GM23338 (cell line): ENCODE data around the gene TMA7B. TPM values are rescaled to one million over a fixed set of nuclear protein-coding genes. Genes with fewer than 3 reads are reported as not detected.

ENCODE experiments used
- ATAC-seq: fragments of 200-7000 bp; cut with Tn5 transposase; 3 replicates; pipeline ENCODE4 v1.9.1; 2020
- DNase-seq: peaks from one replicate; pipeline ENCODE4 v3.0.0-alpha.2; 2015; ENCODE audit warnings: low spot score
- H2AFZ ChIP-seq: fragments of 200-600 bp; sonication (generic); 2 replicates; pipeline ENCODE4 v1.8.0; 2016; ENCODE audit warnings: antibody characterized with exemption, mild to moderate bottlenecking, moderate library complexity
- H3F3A ChIP-seq: fragments of 200-600 bp; sonication (generic); replicated peaks from 2 replicates; pipeline ENCODE4 v1.8.0; 2017; ENCODE audit warnings: antibody characterized with exemption, mixed run types, low read depth
- H3K27ac ChIP-seq: fragments of 200-600 bp; sonication (generic); 2 replicates; pipeline ENCODE4 v1.6.1; 2016; ENCODE audit warnings: low read depth
- H3K27me3 ChIP-seq: fragments of 200-600 bp; sonication (generic); 2 replicates; pipeline ENCODE4 v1.8.0; 2016; ENCODE audit warnings: mild to moderate bottlenecking, mixed run types, moderate library complexity; ENCODE audit not compliant: insufficient read depth
- H3K36me3 ChIP-seq: fragments of 200-600 bp; sonication (generic); 2 replicates; pipeline ENCODE4 v1.8.0; 2016; ENCODE audit warnings: mild to moderate bottlenecking; ENCODE audit not compliant: insufficient read depth
- H3K4me1 ChIP-seq: fragments of 200-600 bp; sonication (generic); 2 replicates; pipeline ENCODE4 v1.8.0; 2016; ENCODE audit warnings: mild to moderate bottlenecking, moderate library complexity; ENCODE audit not compliant: insufficient read depth
- H3K4me2 ChIP-seq: fragments of 200-600 bp; sonication (generic); 2 replicates; pipeline ENCODE4 v1.7.1; 2017; ENCODE audit warnings: mixed run types
- H3K4me3 ChIP-seq: fragments of 200-600 bp; sonication (generic); 2 replicates; pipeline ENCODE4 v1.6.1; 2016; ENCODE audit warnings: mixed run types
- H3K79me2 ChIP-seq: fragments of 200-600 bp; sonication (generic); replicated peaks from 2 replicates; pipeline ENCODE4 v1.8.0; 2017; ENCODE audit warnings: mild to moderate bottlenecking; ENCODE audit not compliant: insufficient read depth
- H3K9me2 ChIP-seq: fragments of 200-600 bp; sonication (generic); 2 replicates; pipeline ENCODE4 v1.8.0; 2017; ENCODE audit not compliant: insufficient read depth
- H4K20me1 ChIP-seq: fragments of 200-600 bp; sonication (generic); replicated peaks from 2 replicates; pipeline ENCODE4 v1.8.0; 2017; ENCODE audit warnings: mild to moderate bottlenecking; ENCODE audit not compliant: insufficient read depth
- H3K27ac Mint-ChIP-seq: 2 replicates; pipeline ENCODE4 v1.8.0; 2020; ENCODE audit warnings: inconsistent platforms, mild to moderate bottlenecking, moderate library complexity, mixed read lengths
- H3K27me3 Mint-ChIP-seq: 3 replicates; pipeline ENCODE4 v1.8.0; 2022; ENCODE audit warnings: low read depth, mild to moderate bottlenecking, moderate library complexity, mixed read lengths, inconsistent platforms; ENCODE audit not compliant: insufficient read depth, poor library complexity
- H3K36me3 Mint-ChIP-seq: 3 replicates; pipeline ENCODE4 v1.8.0; 2021; ENCODE audit warnings: low read depth, mild to moderate bottlenecking, inconsistent platforms, moderate library complexity, mixed read lengths
- H3K4me1 Mint-ChIP-seq: 3 replicates; pipeline ENCODE4 v1.8.0; 2020; ENCODE audit warnings: mild to moderate bottlenecking, inconsistent platforms, mixed read lengths
- H3K4me3 Mint-ChIP-seq: 3 replicates; pipeline ENCODE4 v1.8.0; 2021; ENCODE audit warnings: moderate library complexity, mild to moderate bottlenecking, inconsistent platforms, mixed read lengths
- H3K9me3 Mint-ChIP-seq: 3 replicates; pipeline ENCODE4 v1.8.0; 2020; ENCODE audit warnings: moderate library complexity, mild to moderate bottlenecking, inconsistent platforms, mixed read lengths
- CREB1 ChIP-seq: fragments of 250-450 bp; sonication (Bioruptor Pico); IDR thresholded peaks from 2 replicates; pipeline ENCODE4 v1.5.0; 2020; ENCODE audit warnings: low read depth, mild to moderate bottlenecking, moderate library complexity
- EZH2 ChIP-seq: fragments of 200-600 bp; sonication (generic); IDR thresholded peaks from one replicate; pipeline ENCODE4 v1.8.0; 2017; ENCODE audit warnings: antibody characterized with exemption, mild to moderate bottlenecking, low read depth; ENCODE audit not compliant: unreplicated experiment
- EZH2phosphoT487 ChIP-seq: fragments of 200-600 bp; sonication (generic); IDR thresholded peaks from one replicate; pipeline ENCODE4 v1.8.1; 2018; ENCODE audit warnings: antibody characterized with exemption; ENCODE audit not compliant: unreplicated experiment
- JUNB ChIP-seq: IDR thresholded peaks from one replicate; pipeline ENCODE4 v1.6.1; 2016; ENCODE audit warnings: antibody characterized with exemption; ENCODE audit not compliant: unreplicated experiment
- NANOG ChIP-seq: IDR thresholded peaks from 2 replicates; pipeline ENCODE4 v1.6.1; 2016; ENCODE audit warnings: antibody characterized with exemption, borderline replicate concordance
- POLR2AphosphoS5 ChIP-seq: IDR thresholded peaks from 2 replicates; pipeline ENCODE4 v1.6.1; 2016; ENCODE audit warnings: antibody characterized with exemption, low read depth
- STAT1 ChIP-seq: IDR thresholded peaks from one replicate; pipeline ENCODE4 v1.6.1; 2016; ENCODE audit warnings: antibody characterized with exemption; ENCODE audit not compliant: unreplicated experiment
- ZNF114 ChIP-seq: fragments of 250-450 bp; sonication (Bioruptor Pico); IDR thresholded peaks from 2 replicates; pipeline ENCODE4 v1.5.0; 2020; ENCODE audit warnings: mild to moderate bottlenecking, moderate library complexity
- ZNF331 ChIP-seq: fragments of 250-450 bp; sonication (Bioruptor Pico); IDR thresholded peaks from 2 replicates; pipeline ENCODE4 v1.5.0; 2020; ENCODE audit warnings: low read depth, mild to moderate bottlenecking, moderate library complexity
- polyA plus RNA-seq: library from polyadenylated mRNA; unstranded; fragments of >200 nt; fragmentation: Nextera tagmentation; extraction: Ambion mirVana; gene quantifications from 2 replicates; pipeline ENCODE4 v1.2.1, GENCODE V29; 2016
- total RNA-seq: library from RNA; depleted of rRNA; stranded (reverse); fragments of >200 nt; shearing (Covaris generic); gene quantifications from 2 replicates; pipeline ENCODE4 v1.2.3, GENCODE V29; 2014
- TF ChIP-seq, protein P1 (sequence below): fragments of 250-450 bp; sonication (Bioruptor Pico); IDR thresholded peaks from 2 replicates; pipeline ENCODE4 v1.5.0; 2020; ENCODE audit warnings: mild to moderate bottlenecking, moderate library complexity
- TF ChIP-seq, protein P2 (sequence below), 2 experiments: fragments of 200-600 bp in 1 of 2; sonication (generic) in 1 of 2; conservative IDR thresholded peaks; 2 replicates each; pipeline versions ENCODE4 v1.5.1 to v1.6.1; 2016 to 2017; ENCODE audit warnings: antibody characterized with exemption in 2 of 2, low read depth in 2 of 2, mild to moderate bottlenecking in 2 of 2, moderate library complexity in 1 of 2
- TF ChIP-seq, protein P3 (sequence below): IDR thresholded peaks from one replicate; pipeline ENCODE4 v1.6.1; 2018; ENCODE audit warnings: antibody characterized with exemption; ENCODE audit not compliant: unreplicated experiment
- TF ChIP-seq, protein P4 (sequence below): IDR thresholded peaks from 2 replicates; pipeline ENCODE4 v1.6.1; 2016; ENCODE audit warnings: antibody characterized with exemption

TMA7B gene
- total and polyA plus RNA-seq, 2 experiments from 2014 or later, result not detected

DNA sequence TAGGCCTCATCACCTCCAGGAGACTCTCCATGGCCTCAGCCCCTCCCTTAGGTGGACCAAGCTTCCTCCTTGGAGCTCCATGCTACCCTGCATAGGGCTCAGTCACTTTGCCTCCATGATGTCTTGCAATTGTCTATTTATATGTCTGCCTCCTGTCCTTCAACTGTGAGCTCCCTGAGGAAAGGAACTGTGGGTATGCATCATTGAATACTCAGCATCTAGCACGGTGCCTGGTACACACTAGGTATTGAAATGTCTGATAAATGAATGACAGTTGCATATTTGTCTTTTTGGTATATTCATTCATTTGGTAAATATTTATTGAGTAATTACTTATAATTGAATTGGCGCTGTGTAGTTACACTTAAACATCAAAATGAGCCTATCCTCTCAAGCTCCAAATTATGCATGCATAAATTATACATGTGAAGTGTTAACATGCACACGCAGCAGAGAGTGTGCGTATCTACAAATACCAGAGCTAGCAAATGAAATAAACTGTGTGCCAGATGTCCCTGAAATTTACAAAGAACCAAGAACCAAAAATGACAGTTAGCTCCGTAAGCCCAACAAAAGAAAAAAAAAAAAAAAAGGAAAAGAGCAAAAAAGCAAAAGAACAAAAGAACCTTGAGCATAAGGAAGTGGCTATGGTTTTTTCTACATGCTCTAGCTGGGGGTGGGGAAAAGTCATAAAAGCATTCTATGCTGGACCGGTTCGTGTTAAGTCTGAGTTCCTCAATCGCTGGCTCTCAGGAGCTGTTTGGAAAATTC is 34.1 kb upstream of the TMA7B start:
- Mint-ChIP-seq H3K4me3 (no peak overlapping the region), H3K36me3 (no peaks in the 10 kb centered on the region), H3K27me3 (no peaks in the 10 kb centered on the region), H3K4me1 (peaks cover 16% of the 10 kb centered on the region), H3K27ac (no peak overlapping the region), H3K9me3 (no peaks in the 10 kb centered on the region)
- no peaks in the 10 kb centered on the region for H3K79me2 ChIP-seq
- peaks cover 6% of the 10 kb centered on the region; the same call in 1 of the 2 replicates for H3K4me1 ChIP-seq
- ATAC-seq (no peak), DNase-seq (no peak)
- H3F3A ChIP-seq, result no peaks in the 10 kb centered on the region
- H2AFZ ChIP-seq, result 0 out of 2 replicates have a peak overlapping the region, but pooled peaks have one; percentile 70
- H4K20me1 ChIP-seq, result no peaks in the 10 kb centered on the region
- no peak overlapping the region for H3K4me3 ChIP-seq
- no peaks in the 10 kb centered on the region for H3K27me3 ChIP-seq
- H3K9me2 ChIP-seq, result no peaks in the 10 kb centered on the region
- no peaks in the 10 kb centered on the region for H3K36me3 ChIP-seq
- TF ChIP-seq CREB1 (CRISPR knock-in tag) (no peak), EZH2 (no peak), JUNB (no peak), ZNF114 (CRISPR knock-in tag) (no peak), EZH2phosphoT487 (no peak), POLR2AphosphoS5 (no peak), NANOG (no peak), ZNF331 (CRISPR knock-in tag) (no peak), STAT1 (no peak)
- TF ChIP-seq, protein P1, sequence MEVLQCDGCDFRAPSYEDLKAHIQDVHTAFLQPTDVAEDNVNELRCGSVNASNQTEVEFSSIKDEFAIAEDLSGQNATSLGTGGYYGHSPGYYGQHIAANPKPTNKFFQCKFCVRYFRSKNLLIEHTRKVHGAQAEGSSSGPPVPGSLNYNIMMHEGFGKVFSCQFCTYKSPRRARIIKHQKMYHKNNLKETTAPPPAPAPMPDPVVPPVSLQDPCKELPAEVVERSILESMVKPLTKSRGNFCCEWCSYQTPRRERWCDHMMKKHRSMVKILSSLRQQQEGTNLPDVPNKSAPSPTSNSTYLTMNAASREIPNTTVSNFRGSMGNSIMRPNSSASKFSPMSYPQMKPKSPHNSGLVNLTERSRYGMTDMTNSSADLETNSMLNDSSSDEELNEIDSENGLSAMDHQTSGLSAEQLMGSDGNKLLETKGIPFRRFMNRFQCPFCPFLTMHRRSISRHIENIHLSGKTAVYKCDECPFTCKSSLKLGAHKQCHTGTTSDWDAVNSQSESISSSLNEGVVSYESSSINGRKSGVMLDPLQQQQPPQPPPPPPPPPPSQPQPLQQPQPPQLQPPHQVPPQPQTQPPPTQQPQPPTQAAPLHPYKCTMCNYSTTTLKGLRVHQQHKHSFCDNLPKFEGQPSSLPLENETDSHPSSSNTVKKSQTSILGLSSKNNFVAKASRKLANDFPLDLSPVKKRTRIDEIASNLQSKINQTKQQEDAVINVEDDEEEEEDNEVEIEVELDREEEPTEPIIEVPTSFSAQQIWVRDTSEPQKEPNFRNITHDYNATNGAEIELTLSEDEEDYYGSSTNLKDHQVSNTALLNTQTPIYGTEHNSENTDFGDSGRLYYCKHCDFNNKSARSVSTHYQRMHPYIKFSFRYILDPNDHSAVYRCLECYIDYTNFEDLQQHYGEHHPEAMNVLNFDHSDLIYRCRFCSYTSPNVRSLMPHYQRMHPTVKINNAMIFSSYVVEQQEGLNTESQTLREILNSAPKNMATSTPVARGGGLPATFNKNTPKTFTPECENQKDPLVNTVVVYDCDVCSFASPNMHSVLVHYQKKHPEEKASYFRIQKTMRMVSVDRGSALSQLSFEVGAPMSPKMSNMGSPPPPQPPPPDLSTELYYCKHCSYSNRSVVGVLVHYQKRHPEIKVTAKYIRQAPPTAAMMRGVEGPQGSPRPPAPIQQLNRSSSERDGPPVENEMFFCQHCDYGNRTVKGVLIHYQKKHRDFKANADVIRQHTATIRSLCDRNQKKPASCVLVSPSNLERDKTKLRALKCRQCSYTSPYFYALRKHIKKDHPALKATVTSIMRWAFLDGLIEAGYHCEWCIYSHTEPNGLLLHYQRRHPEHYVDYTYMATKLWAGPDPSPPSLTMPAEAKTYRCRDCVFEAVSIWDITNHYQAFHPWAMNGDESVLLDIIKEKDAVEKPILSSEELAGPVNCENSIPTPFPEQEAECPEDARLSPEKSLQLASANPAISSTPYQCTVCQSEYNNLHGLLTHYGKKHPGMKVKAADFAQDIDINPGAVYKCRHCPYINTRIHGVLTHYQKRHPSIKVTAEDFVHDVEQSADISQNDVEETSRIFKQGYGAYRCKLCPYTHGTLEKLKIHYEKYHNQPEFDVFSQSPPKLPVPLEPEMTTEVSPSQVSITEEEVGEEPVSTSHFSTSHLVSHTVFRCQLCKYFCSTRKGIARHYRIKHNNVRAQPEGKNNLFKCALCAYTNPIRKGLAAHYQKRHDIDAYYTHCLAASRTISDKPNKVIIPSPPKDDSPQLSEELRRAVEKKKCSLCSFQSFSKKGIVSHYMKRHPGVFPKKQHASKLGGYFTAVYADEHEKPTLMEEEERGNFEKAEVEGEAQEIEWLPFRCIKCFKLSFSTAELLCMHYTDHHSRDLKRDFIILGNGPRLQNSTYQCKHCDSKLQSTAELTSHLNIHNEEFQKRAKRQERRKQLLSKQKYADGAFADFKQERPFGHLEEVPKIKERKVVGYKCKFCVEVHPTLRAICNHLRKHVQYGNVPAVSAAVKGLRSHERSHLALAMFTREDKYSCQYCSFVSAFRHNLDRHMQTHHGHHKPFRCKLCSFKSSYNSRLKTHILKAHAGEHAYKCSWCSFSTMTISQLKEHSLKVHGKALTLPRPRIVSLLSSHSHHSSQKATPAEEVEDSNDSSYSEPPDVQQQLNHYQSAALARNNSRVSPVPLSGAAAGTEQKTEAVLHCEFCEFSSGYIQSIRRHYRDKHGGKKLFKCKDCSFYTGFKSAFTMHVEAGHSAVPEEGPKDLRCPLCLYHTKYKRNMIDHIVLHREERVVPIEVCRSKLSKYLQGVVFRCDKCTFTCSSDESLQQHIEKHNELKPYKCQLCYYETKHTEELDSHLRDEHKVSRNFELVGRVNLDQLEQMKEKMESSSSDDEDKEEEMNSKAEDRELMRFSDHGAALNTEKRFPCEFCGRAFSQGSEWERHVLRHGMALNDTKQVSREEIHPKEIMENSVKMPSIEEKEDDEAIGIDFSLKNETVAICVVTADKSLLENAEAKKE, result no peak
- TF ChIP-seq, protein P2, sequence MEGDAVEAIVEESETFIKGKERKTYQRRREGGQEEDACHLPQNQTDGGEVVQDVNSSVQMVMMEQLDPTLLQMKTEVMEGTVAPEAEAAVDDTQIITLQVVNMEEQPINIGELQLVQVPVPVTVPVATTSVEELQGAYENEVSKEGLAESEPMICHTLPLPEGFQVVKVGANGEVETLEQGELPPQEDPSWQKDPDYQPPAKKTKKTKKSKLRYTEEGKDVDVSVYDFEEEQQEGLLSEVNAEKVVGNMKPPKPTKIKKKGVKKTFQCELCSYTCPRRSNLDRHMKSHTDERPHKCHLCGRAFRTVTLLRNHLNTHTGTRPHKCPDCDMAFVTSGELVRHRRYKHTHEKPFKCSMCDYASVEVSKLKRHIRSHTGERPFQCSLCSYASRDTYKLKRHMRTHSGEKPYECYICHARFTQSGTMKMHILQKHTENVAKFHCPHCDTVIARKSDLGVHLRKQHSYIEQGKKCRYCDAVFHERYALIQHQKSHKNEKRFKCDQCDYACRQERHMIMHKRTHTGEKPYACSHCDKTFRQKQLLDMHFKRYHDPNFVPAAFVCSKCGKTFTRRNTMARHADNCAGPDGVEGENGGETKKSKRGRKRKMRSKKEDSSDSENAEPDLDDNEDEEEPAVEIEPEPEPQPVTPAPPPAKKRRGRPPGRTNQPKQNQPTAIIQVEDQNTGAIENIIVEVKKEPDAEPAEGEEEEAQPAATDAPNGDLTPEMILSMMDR (conservative IDR thresholded peaks at IDR 0.05; ENCODE audit: low read depth in 2 of 2), result no peak
- TF ChIP-seq, protein P3, sequence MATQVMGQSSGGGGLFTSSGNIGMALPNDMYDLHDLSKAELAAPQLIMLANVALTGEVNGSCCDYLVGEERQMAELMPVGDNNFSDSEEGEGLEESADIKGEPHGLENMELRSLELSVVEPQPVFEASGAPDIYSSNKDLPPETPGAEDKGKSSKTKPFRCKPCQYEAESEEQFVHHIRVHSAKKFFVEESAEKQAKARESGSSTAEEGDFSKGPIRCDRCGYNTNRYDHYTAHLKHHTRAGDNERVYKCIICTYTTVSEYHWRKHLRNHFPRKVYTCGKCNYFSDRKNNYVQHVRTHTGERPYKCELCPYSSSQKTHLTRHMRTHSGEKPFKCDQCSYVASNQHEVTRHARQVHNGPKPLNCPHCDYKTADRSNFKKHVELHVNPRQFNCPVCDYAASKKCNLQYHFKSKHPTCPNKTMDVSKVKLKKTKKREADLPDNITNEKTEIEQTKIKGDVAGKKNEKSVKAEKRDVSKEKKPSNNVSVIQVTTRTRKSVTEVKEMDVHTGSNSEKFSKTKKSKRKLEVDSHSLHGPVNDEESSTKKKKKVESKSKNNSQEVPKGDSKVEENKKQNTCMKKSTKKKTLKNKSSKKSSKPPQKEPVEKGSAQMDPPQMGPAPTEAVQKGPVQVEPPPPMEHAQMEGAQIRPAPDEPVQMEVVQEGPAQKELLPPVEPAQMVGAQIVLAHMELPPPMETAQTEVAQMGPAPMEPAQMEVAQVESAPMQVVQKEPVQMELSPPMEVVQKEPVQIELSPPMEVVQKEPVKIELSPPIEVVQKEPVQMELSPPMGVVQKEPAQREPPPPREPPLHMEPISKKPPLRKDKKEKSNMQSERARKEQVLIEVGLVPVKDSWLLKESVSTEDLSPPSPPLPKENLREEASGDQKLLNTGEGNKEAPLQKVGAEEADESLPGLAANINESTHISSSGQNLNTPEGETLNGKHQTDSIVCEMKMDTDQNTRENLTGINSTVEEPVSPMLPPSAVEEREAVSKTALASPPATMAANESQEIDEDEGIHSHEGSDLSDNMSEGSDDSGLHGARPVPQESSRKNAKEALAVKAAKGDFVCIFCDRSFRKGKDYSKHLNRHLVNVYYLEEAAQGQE, result no peak
- TF ChIP-seq, protein P4, sequence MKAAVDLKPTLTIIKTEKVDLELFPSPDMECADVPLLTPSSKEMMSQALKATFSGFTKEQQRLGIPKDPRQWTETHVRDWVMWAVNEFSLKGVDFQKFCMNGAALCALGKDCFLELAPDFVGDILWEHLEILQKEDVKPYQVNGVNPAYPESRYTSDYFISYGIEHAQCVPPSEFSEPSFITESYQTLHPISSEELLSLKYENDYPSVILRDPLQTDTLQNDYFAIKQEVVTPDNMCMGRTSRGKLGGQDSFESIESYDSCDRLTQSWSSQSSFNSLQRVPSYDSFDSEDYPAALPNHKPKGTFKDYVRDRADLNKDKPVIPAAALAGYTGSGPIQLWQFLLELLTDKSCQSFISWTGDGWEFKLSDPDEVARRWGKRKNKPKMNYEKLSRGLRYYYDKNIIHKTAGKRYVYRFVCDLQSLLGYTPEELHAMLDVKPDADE, result no peak
- no peak overlapping the region for H3K4me2 ChIP-seq
- H3K27ac ChIP-seq, result no peak overlapping the region
